GM19468 (cell line): ENCODE measurements around the gene ASB14.
"Not testable (repeated sequence)": the region's sequence is repeated elsewhere in the genome, so short reads cannot be mapped to it uniquely, and the experiment has no call there.

Source experiments
- ATAC-seq: cut with Tn5 transposase; IDR thresholded peaks from one replicate; pipeline ENCODE4 v1.9.1; 2021; ENCODE audit warnings: mild to moderate bottlenecking, moderate library complexity, moderate number of reproducible peaks; ENCODE audit not compliant: unreplicated experiment; ENCODE audit errors: extremely low read depth

The ASB14 gene

DNA sequence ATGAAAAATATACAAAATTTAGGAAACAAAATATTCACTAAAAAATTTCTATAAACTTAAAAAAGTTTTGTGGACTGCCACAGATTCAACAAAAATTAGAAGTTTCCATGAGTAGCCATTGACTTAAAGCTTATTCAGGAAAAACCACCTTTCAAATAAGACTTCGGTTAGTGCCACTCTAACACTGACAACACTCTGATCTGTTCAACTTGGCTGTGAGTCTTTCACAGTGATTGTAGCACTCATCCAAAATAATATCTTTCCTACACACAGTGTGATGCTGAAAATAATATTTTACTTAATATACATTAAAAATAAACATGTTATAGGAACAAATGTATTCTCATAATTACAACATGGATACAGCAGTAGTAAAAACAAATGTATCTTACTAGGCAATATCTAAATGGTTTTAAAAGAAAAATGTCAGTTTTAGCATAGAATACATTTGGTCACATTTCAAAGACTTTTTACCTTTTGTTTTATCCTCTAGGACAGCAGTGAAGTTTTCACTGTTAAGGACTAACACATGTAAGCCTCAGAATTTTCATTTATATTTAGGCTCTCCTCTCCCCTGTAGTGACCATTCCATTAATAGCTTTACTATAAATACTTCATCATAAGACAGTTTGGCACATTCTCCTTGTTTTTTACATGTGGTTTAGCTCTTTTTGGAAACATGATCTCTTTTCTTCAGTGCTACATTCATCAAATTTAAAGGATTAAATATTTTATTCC is at the start of gene ASB14:
Gene ASB14 (minus strand): TSS at position 527 of the 738 bp plus-strand sequence. CDS start 652 bp downstream, outside the sequence.
- ATAC-seq: no peak

GRCh38 chr3:57339071-57339642 is 46.7 kb upstream of the ASB14 start:
- ATAC-seq: not testable (repeated sequence)

GRCh38 chr3:57338272-57339070 is 46.0 kb upstream of the ASB14 start:
- ATAC-seq: not testable (repeated sequence)

DNA sequence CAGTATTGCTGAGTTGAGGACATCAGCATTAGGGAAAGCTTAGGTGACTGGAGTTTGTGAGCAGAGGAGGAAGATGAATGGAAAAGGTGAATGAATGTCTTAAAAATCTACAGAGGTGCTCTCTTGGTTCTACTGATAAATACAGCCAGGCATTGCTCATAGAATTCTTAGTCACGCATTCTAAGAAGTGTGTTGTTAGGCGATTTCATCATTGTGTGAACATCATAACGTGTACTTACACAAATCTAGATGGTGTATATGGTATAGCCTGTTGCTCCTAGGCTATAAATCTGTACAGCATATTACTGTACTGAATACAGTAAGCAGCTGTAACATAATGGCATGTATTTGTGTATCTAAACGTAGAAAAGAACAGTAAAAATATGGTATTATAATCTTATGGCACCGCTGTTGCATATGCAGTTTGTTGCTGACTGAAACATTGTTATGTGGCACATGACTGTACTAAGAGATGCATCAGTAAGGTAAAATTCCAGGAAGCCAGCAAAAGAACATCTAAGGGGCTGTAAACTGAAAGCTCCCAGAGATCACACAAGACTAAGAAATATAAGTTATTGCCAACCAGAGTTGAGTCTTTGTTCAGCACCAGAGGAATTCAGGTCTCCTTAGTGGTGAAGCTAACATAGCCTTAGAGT is 42.9 kb upstream of the ASB14 start:
- no peak for ATAC-seq

GRCh38 chr3:57331078-57331610 is 38.7 kb upstream of the ASB14 start:
- no peak for ATAC-seq

GRCh38 chr3:57326498-57326897 is 34.0 kb upstream of the ASB14 start:
- ATAC-seq: not testable (repeated sequence)

- no peak for ATAC-seq
Measured at GRCh38 chr3:57314204-57314603, 21.7 kb upstream of the ASB14 start.

DNA sequence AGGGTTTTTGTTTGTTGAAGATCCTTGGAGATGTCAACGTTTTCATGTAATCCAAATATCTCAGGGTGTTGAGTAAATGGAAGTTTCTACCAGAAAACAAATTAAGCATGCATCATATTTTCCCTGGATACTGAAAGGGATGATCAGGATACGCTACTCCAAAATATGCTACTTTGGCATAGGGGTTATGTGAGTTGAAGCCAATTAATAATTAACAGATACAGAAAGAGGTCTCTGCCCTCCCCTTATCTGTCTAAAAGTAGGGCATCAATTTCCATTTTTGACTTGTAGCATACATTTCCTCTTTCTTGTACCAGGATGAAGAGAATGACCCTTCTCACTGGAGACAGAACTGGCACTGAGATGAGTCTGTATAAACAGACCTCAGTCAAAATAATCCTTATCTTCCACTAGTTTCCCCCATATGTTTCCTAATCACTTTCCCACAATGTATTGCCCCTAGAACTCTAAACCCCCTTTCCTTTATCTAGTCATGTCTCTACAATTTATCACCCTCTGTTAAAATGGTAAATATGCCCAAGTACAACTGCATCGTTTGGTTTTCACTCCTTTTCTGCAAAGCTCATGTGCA is 17.4 kb upstream of the ASB14 start:
- ATAC-seq: no peak

DNA sequence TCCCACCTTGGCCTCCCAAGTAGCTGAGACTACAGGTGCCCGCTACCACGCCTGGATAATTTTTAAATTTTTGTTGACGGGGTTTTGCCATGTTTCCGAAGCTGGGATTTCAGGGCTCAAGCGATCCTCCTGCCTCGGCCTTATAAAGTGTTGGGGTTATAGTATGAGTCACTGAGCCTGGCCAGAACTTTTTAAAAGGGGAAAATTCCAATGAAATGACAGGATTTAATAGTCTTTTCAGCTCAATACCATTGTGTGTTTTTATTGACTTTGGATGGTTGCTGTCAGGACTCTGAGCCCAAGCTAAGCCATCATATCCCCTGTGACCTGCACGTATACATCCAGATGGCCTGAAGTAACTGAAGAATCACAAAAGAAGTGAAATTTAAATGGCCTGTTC is 11.0 kb upstream of the ASB14 start:
- not testable (repeated sequence) for ATAC-seq

DNA sequence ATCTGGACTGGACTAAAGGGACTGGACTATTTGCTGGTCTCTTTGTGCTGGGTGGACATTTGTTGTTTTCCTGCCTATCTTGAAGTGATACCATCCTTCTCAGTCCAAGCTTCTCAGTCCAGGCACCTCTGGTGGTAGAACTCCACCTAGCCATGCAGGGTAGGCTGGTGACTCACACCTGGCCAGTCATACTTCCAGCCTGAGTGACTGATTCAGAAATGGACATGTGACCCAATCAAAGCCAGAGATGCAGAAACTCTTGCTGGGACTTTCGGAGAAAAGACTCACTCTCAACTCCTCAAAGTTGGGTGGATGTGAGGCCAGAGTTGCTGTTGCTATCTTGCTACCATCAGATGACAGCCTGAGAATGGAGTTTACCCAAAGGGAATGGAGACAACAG is 5.6 kb upstream of the ASB14 start:
- no peak for ATAC-seq

DNA sequence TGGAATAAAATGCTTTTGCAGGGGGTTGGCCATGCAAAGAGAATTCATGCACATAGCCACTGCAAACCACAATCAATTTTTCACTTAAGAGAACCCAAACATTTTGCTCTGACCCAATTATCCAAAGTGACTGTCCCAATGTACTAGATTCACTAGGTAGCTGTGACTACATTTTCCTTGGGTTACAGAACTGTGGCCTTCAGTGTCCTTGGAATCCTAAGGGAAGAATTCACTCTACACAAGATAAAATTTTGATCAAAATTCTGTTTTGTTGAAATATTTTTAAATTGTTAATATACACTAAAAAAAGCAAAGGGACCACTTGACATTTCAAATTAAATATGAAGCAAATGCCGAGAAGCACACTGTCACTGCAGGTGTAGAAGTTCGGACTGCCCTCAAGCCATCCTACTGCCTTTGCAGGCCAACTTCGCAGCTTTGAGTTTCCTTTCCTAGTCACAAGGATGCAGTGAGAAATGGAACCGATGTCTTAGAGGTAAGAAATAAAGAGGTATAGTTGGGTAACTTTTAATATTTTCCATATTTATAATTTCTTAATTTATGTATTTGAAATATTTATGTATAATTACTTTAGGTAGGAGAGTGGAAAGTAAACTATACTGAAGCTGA is 527 bp upstream of the ASB14 start:
- ATAC-seq: no peak

DNA sequence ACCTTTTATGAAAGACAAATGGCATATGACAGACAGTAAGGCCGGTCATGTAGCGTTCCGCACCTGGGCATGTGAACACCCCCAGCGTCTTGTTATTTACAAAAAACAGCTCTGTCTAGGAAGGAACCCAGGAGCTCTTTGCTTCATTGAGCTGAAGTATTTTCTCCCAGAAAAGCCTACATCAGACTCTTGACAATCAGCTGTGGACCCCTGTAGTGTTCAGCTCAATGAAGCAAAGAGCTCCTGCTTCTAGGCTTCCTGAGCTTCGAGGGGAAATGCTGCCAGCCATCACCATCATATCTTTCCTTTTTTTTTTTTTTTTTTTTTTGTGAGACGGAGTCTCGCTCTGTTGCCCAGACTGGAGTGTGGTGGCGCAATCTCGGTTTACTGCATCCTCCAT is 4.1 kb downstream of the ASB14 start:
- ATAC-seq: no peak

GRCh38 chr3:57287205-57287604 is 5.3 kb downstream of the ASB14 start:
- ATAC-seq: no peak

GRCh38 chr3:57283334-57283733 is 9.2 kb downstream of the ASB14 start:
- no peak for ATAC-seq

- no peak for ATAC-seq
Measured at GRCh38 chr3:57281715-57282114, 10.8 kb downstream of the ASB14 start.

GRCh38 chr3:57279685-57280084 is 12.8 kb downstream of the ASB14 start:
- ATAC-seq: no peak

GRCh38 chr3:57278237-57278636 is 14.2 kb downstream of the ASB14 start:
- ATAC-seq: no peak

DNA sequence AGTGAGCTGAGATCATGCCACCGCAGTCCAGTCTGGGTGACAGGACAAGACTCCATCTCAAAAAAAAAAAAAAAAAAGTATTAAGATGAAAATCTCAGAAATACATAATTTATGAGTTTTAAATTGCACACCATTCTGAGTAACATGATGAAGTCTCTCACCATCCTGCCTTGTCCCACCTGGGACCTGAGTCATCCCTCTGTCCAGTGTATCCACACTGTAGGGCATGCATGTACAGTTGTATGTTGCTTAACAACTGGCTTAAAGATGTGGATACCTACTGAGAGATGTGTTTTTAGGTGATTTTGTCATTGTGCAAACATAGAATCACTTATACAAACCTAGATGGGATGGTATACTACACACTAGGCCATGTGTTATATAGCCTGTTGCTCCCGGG is 17.1 kb downstream of the ASB14 start:
- no peak for ATAC-seq

DNA sequence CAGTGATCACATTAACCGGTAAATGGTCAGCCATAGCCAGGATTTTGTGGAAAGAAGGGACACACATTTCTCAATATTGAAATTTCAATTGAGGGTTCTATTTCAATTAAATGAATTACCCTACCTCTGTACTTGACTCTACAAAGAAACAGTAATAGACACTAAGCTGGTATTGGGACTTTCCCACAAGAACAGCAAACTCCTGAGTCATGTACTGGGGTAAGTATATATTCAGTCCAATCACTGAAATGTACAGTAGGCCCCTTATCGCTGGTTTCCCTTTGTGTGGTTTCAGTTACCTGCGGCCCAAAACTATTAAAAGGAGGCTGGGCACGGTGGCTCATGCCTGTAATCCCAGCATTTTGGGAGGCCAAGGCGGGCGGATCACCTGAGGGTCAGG is 17.6 kb downstream of the ASB14 start:
- no peak for ATAC-seq

GRCh38 chr3:57268416-57268815 is 24.1 kb downstream of the ASB14 start:
- no peak for ATAC-seq
